NOMO-1 (cell line): ENCODE data around the gene EFCAB8.
"Not testable (repeated sequence)": the region's sequence is repeated elsewhere in the genome, so short reads cannot be mapped to it uniquely, and the experiment has no call there.

Experiments used
- DNase-seq, 2 experiments: peaks; one replicate each; lab custom pipeline; 2025; ENCODE audit not compliant: unreplicated experiment in 2 of 2; lab: John Stamatoyannopoulos, UW

EFCAB8 gene

DNA sequence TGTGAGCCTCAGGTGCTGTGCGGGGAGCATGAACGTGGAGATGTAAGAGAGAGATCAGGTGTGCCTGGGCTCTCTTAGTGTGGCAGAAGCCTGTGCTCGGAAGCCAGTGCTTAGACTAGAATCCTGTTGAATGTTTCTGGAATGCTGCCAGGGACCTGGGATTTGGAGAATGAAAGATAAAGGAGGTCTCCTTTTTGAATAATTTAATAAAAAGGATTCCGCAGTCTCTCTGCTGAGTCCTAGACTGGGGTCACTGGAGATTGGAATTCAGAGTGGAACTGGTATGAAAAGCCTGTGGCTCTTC, 18.8 kb upstream of the EFCAB8 start:
- no peak for DNase-seq

DNA sequence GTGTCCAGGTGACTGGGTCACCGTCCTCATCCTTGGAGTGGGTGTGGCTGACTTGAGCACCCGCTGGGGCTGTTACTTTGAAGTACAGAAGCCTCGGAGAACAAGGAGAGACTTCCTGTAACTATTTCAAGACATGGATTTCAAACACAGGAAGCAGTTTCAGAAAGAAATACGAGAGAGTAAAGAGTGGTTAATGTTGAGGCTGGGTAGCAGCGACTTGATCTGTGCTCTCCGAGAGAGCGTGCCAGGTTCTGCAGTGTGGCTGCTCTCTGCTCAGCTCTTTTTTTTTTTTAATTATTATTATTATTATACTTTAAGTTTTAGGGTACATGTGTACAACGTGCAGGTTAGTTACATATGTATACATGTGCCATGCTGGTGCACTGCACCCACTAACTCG, 17.5 kb upstream of the EFCAB8 start:
- no peak for DNase-seq

DNA sequence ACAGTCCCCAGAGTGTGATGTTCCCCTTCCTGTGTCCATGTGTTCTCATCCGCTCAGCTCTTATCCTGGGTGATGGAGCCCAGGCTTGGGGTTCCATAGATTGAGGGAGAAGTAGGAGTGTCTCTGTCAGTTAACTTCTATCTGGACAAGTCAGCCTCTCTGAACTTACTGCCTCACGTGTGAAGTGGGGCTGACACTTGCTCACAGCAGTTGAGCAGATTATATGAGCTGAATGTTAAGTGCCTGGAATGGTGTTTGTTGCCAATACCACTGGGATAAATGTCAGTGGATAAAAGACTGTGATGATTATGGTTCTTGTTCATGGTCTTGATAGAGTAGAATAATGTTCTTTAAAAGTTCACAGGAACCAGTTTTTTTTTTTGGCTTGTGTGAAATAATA, 17.1 kb upstream of the EFCAB8 start:
- DNase-seq = no peak

DNA sequence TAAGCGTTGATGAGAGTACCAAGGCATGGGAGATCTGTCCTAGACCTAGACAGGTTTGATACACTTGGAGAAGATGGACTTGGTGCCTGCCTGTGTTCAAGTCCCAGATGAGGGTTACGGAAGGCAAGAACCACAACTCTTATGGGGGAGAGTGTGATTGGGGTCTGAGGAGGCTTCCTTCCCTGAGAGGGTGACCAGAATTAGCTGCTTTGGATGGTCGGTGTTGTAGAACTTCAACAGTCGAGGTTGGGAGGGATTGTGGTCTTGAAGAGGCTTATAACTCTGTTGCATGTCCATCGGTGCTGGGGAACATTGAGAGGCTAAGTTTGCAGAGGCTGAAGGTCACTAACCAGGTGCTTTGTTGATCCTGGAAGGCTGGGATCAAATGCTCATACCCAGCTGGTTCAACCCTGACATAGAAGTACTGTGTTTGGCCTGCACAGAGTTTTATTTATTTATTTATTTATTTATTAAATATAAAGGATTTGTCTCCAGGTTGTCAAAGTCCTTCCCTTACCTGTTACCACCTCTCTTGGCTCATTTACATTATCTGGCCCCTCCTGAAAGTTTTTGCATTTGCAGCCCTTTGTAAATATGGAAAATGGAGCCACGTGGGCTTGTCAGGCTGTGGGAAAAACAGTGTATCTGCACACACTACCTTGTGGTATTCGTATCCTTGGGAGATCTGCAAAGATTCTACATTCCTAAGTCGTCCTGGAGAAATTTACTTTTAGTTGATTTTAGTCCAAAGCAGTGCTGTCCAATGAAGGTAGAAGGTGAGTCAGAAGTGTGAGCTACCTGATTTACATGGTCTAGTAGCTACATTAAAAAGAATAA, 15.8 kb upstream of the EFCAB8 start:
- DNase-seq = no peak

DNA sequence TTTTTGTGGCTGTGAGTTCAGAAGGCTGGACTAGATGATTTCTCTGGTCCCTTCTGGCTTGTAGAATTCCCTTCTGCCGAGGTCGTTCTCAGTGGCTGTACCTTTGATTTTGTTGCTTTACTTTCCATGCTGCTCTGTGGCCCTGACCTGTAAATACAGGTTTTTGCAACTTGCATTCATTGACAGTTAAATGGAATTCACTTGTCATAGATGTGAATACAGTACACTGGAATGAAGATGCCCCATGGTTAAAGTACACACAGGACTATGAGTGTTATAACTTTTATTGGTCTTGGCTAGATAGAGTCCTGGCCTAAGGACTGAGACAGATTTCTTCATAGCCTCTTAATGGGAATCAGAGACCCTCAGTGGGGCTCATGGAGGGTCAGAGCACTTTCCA, 12.9 kb upstream of the EFCAB8 start:
- DNase-seq = no peak

DNA sequence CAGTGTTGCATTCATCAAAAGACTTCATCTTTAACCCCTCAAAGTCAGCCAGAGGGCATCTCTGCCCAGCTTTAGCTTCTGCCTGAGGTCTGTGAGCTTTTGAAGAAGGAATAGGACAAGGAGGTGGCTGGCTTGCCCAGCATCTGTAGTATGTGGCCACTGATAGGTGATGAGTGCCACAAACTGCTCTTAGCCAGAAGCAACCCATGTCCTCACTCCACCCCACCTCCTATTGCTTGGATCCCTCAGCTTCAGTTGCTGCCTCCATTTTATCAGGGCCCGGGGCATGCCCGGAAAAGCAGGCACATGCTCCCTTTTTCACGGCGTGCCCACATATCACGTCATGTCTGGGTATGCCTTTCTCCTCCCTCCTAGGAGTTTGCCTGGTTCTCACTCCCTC, 11.9 kb upstream of the EFCAB8 start:
- DNase-seq = no peak

DNA sequence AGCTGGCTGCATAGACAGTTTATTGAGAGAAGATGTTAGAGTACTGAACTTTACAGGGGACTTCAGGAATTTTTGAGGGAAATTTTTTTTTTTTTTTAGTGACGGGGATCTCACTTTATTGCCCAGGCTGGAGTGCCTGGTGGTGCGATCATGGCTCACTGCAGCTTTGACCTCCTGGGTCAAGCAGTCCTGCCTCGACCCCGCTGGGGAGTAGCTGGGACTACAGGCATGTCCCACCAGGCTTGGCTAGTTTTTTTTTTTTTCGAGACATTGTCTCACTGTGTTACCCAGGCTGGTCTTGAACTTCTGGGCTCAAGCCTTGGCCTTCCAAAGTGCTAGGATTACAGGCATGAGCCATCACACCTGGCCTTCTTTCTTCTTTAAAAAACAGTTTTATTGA, 10.8 kb upstream of the EFCAB8 start:
- DNase-seq = no peak

DNA sequence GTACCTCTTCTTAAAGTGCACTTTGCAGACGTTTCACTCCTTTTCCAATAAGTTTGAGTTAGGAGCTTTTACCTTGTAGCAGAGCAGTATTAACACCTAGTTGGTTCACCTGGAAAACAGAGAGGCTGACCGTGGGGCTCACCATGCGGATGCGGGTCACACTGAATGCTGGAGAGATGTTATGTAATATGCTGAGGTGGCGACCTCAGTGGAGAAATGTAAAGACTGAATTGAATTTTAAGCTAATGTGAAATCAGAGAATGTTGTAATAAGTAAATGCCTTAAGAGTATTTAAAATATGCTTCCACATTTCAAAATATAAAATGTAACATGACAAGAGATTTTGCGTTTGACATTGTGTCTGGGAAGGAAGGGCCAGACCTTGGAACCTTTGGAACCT, 9.9 kb upstream of the EFCAB8 start:
- DNase-seq = no peak

DNA sequence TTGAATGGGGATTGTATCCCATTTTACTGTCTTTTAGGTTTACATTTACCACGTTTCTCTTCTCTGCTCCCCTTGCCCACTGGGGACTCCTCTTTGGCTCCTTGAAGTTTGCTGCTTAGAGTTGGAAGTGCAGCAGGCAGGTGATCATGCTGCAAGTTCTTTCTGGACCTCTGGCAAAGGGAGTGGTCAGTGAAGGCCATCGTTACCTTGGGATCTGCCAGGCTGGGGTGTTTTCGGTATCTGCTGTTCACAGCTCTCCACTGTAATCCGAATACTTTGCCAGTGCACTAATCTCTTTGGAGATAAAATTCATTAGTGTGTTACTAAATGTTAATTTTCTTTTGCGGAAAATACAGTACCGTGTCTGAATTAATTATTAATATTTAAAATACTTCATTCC, 9.1 kb upstream of the EFCAB8 start:
- DNase-seq = no peak

DNA sequence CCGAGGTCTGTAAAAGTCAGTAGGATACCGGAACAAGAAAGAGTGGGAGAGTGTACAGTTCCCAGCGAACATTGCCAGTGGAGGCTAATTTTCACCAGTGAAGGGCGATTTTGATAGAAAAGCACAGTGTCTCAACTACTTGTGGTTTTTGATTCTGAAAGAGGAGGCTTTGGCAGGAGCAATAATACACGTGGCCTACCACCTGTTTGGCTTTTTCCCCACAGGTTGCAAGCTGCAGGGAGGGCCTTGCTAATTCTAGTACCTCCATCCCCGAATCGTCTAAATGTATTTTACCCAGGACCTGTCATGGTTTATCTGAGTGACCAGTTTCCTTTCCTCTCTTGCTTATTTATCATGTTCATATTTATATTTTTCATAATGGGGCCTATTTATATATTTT, 3.3 kb upstream of the EFCAB8 start:
- DNase-seq = no peak

DNA sequence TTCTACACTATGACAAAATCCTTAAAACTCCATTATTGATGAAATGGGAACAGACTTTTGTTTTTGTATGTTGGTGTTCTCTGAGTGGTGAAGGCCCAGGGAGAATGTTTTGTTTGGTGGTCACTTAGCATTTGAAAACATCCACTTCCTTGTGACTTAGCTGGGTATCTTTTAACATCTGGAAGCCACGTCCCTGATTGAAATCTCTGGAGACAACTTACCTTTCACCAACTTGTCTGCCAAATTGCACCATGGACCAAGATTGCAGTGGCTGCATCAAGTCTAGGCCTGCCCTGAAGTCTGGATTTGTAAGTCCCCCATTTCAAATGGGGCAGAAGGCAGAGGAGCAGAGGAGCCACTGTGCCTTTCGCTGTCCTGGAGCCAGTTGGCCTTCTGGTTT, 534 bp upstream of the EFCAB8 start:
- DNase-seq = no peak

DNA sequence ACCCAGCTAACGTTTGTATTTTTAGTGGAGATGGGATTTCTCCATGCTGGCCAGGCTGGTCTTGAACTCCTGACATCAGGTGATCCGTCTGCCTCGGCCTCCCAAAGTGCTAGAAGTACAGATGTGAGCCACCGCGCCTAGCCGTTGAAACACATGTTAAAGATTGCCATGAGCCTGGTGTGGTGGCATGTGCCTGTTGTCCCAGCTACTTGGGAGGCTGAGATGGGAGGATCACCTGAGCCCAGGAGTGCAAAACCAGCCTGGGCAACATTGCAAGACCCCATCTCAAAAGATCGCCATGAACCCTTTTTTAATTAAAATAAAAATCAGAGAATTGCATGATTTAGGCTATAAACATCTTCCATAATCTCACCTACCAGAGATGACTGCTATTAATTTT, 2.7 kb downstream of the EFCAB8 start:
- DNase-seq = no peak

DNA sequence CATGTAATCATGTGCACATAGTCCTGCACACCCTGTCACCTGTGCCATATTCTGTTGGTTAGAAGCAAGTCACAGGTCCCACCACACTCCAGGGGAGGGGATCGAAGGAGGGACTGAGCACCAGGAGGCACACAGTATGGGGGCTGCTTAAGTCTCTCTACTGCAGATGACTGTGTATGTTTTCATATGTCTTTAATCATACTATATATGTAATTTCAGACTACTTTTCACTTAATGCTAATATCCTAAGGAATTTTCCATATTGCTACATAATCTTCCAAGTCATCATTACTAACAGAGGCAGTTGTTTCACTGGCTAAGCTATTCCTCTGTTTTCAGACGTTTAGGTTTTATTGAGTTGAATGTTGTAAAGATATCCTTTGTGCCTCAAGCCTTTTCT, 10.8 kb downstream of the EFCAB8 start:
- no peak for DNase-seq

DNA sequence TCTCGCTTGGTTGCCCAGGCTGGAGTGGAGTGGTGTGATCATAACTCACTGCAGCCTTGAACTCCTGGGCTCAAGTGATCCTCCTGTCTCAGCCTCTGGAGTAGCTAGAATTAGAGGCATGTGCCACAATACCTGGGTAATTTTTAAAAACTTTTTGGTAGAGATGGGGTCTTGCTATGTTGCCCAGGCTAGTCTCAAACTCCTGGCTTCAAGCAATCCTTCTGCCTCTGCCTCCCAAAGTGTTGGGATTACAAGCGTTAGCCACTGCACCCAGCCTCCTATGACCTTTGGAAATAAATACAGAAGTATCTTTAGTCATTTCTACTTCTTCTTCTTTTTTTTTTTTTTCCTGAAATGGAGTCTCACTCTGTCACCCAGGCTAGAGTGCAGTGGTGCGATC, 11.8 kb downstream of the EFCAB8 start:
- DNase-seq = not testable (repeated sequence)

DNA sequence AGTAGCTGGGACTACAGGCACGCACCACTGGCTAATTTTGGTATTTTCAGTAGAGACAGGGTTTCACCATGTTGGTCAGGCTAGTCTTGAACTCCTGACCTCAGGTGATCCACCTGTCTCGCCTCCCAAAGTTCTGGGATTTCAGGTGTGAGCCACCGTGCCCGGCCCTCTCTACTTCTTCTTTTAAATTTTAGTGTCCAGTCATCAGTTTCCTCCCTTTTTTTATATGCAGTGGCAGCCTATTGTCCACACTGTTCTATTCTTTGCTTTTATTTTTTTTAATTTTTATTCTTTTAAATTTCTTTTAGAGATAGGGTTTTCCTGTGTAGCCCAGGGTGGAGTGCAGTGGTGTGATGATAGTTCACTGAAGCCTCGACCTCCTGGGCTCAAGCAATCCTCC, 12.3 kb downstream of the EFCAB8 start:
- no peak for DNase-seq

DNA sequence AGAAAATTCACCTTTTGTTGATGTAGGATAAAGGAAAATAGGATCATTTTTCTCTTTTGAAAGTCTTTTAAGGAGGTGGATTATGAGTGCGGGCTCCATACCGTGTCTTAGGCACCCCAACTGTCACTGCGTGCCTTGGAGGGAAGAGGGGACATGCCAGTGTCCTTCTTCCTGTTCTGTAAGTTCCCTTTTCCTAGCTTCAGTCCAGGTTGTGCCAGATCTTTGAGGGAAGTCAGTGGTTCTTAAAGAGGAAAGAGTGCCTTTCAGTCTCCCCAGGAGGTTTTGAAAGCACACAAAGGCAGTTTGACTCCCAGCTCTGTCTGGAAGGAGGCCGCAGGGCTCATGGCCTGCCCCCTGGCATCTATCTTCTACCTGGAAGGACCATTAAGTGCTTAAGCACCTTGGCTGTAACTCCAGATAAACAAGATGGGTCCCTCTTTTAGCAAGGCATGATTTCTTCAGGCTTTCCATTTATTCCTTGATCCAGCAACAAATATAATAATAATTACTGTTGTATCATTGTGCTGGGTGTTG, 13.0 kb downstream of the EFCAB8 start:
- peak; percentile 15 to 19 for DNase-seq

DNA sequence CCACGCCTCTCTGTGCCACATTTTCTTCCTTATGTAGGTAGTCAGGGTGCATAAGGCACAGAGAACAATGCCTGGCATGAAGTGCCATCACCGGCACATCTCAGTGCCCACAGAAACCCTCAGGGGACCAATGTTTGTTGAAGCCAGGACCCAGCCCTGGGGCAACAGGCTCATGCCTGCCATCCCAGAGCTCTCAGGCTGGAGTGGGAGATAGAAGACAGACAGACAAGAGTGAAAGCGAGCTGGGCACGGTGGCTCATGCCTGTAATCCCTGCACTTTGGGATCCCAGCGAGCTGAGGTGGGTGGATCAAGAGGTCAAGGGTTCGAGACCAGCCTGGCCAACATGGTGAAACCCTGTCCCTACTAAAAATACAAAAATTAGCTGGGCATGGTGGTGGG, 13.5 kb downstream of the EFCAB8 start:
- no peak for DNase-seq

DNA sequence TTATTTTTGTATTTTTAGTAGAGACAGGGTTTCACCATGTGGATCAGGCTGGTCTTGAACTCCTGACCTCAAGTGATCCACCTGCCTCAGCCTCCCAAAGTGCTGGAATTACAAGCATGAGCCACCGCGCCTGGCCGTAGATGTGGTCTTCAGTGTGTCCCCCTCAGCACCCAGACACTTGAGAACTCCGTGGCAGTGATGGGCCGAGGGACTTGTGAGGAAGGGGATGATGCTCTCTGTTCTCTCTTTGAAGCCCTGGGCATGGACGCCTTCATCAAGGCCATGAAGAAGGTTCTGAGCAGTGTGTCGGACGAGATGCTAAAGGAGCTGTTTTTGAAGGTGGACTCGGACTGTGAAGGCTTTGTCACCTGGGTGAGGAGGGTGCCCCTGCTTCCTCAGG, 16.9 kb downstream of the EFCAB8 start:
- DNase-seq = no peak

DNA sequence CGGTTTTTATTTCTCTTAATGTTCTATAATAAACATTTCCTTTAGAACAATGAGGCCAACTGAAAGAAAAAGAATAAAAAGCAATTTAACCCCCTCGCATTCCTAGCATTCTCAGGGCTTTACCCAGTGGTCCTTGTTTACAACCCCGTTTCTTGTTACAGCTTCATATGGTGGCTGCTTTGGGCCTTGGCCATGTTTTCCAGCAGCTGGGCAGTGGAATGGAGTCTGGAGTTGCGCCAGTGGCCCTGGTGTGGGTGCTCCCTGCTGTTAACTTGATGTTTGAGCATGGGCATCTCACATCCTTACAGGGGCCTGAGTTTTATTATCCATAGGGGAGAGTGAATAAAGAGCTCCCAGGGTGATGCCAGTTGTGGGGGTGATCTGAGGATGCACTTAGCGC, 18.8 kb downstream of the EFCAB8 start:
- DNase-seq = no peak

DNA sequence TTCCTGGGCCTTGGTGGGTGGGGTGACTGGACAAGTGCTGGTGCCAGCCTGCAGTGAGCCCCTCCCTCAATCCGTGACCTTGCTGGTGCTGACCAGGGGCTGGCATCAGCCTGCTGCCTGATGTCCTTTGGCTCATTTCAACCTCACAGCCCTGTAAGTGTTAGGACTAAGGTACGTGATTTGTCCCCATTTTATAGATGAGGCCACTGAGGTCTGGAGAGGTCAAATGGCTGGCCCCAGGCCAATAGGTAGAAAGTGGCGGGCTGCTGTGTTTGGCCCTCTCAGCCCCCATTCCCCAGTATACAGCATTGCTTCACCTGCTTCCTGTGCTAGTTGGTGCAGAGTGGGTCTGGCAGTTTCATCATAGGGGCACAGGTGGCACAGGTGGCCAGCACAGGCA, 20.1 kb downstream of the EFCAB8 start:
- DNase-seq = no peak

DNA sequence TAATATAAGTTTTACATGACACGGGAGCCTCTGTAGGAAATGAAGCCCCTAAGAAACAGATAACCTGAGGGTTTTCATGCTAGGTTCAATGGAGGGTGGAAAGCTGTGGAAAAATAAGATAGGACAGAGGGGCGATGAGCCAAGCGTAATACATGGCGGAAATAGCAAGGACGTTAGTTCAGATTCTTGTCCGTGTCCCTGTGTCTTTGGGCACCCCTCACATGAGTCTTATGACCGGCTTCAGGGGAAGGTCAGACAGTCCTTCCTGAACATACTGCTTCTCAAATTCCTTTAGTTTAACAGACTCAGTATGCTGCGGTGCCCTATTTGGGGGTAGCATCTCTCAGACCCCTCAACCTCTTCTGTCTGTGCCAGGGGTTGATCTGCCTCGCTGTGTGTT, 20.8 kb downstream of the EFCAB8 start:
- no peak for DNase-seq

DNA sequence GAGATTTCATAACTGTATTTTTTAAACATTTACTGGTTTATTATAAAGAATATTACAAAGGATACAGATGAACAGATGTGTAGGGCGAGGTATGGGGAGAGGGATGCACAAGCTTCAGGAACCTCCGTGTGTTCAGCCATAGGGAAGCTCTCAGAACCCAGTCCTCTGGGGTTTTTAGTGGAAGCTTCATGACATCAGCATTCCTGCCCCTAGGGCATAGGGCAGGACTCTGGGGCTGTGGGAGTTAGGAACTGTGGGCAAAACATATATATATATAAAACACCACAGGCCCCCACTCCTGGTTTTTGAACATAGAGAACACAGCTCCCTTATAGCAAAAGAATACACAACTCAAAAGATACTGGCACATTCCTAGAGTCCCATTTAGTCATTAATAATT, 21.9 kb downstream of the EFCAB8 start:
- DNase-seq = no peak

DNA sequence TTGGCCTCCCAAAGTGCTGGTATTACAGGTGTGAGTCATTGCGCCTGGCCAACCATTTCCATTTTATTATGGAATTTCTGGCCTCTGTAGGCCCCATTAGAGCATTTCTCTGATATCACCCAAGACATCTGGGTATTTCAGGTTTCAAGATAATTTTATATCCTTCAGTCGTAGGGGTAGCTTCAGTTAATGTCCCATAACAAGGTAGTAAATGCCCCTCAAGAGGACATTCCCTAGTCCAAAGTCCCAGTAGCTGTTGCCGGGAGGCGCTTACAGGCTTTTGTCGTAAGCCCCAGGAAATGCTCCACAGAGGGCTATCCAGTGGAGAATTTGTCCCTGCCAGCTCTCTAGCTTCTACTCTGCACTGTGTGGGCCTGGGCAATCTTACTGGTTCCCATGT, 24.4 kb downstream of the EFCAB8 start:
- DNase-seq = no peak
